Vagina (tissue), 2 donors: ENCODE measurements around the gene NDUFS7.

Experiments
- POLR2AphosphoS5 ChIP-seq, 2 donors: sonication (generic); formaldehyde crosslinking; IDR thresholded peaks; one replicate each; pipeline ENCODE4 v1.9.0; 2017; ENCODE audit warnings: antibody characterized with exemption in 2 of 2, mild to moderate bottlenecking in 2 of 2, low read depth in 1 of 2; ENCODE audit not compliant: insufficient read depth in 1 of 2
- TF ChIP-seq, protein P1 (sequence below), 3 experiments: fragments of 450-650 bp in 2 of 3; fragments of 200-600 bp in 1 of 3; sonication (generic) in 1 of 3; IDR thresholded peaks; one replicate each; pipeline ENCODE4 v1.5.1; 2017 to 2019; ENCODE audit warnings: antibody characterized with exemption in 3 of 3, mild to moderate bottlenecking in 2 of 3, moderate library complexity in 2 of 3

DNA sequence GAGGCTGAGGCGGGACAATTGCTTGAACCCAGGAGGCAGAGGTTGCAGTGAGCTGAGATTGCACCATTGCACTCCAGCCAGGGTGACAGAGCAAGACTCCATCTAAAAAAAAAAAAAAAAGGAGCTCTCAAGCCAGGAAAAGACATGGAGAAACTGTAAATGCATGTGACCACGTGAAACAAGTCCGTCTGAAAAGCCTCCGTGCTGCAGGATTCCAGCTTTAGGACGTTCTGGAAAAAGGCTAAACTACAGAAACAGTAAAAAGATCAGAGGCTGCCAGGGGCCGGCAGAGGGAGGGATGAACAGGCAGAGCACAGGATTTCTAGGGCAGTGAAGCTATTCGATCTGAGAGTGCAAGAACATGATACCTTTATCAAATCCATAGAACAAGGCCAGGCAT lies 40.7 kb upstream of the NDUFS7 start:
- TF ChIP-seq POLR2AphosphoS5 (IDR thresholded peaks at IDR 0.05; ENCODE audit: insufficient read depth in 1 of 2, low read depth in 1 of 2) = no peak
- TF ChIP-seq, protein P1, sequence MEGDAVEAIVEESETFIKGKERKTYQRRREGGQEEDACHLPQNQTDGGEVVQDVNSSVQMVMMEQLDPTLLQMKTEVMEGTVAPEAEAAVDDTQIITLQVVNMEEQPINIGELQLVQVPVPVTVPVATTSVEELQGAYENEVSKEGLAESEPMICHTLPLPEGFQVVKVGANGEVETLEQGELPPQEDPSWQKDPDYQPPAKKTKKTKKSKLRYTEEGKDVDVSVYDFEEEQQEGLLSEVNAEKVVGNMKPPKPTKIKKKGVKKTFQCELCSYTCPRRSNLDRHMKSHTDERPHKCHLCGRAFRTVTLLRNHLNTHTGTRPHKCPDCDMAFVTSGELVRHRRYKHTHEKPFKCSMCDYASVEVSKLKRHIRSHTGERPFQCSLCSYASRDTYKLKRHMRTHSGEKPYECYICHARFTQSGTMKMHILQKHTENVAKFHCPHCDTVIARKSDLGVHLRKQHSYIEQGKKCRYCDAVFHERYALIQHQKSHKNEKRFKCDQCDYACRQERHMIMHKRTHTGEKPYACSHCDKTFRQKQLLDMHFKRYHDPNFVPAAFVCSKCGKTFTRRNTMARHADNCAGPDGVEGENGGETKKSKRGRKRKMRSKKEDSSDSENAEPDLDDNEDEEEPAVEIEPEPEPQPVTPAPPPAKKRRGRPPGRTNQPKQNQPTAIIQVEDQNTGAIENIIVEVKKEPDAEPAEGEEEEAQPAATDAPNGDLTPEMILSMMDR (IDR thresholded peaks at IDR 0.05) = no peak
